KOPT-K1 (cell line): Measurements from ENCODE around the gene DAPK2.

Experiments
- H3K27ac ChIP-seq: fragments of 200-600 bp; sonication (generic); 2 replicates; pipeline ENCODE4 v1.5.1; 2016; ENCODE audit warnings: antibody characterized with exemption, mild to moderate bottlenecking, low read depth, low read length; ENCODE audit not compliant: poor library complexity, severe bottlenecking
- H3K36me3 ChIP-seq: fragments of 200-600 bp; sonication (generic); 2 replicates; pipeline ENCODE4 v1.5.1; 2017; ENCODE audit warnings: antibody characterized with exemption, mild to moderate bottlenecking, low read length, moderate library complexity; ENCODE audit not compliant: insufficient read depth
- H3K9me3 ChIP-seq: fragments of 200-600 bp; sonication (generic); 2 replicates; pipeline ENCODE4 v1.5.1; 2017; ENCODE audit warnings: antibody characterized with exemption, low read length, mild to moderate bottlenecking; ENCODE audit not compliant: insufficient read depth, poor library complexity, severe bottlenecking

DAPK2 gene

GRCh38 chr15:64000183-64000951 lies 45.9 kb downstream of the DAPK2 start:
- no peaks in the 10 kb centered on the region for H3K9me3 ChIP-seq
- no peak overlapping the region for H3K27ac ChIP-seq
- no peaks in the 10 kb centered on the region for H3K36me3 ChIP-seq

DNA sequence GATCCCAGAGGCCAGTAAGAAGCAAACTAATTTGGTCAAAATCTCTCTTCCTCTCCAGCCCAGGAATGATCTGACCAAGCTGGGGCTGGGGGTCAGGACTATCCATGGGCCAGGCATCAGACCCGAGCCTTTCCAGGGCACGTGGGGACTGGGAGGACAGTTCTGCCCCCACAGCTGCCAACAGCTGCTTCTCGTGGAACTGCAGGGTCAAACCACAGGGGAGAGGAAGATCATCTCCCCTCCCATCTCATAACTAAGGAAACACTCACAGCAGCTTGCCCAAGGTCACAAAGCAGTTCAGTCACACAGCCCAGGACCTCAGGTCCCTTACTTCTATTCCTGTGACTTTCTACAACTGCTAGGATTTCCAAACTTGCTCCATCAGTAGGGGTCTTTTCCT lies 47.1 kb downstream of the DAPK2 start:
- no peaks in the 10 kb centered on the region for H3K36me3 ChIP-seq
- no peak overlapping the region for H3K27ac ChIP-seq
- H3K9me3 ChIP-seq: no peaks in the 10 kb centered on the region

DNA sequence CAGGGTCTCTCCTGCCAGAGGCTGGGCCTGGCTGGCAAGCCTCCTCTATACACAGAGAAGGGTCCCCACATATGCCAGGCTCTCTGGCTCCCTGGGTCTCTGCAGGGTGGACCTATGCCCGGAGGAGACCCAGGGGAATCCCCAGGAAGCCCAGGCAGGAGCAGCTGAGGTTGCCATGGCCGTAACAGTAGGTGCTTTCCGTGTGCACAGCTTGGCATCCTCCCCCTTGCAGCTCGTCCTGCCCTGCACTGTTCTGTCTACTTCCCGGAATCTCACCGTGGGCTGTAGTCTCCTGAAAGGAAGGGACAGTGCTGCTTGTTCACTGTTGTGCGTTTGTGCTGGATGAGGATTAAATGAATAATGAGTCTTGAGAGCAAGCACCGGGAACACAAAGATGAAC lies 47.8 kb downstream of the DAPK2 start:
- no peaks in the 10 kb centered on the region for H3K9me3 ChIP-seq
- H3K36me3 ChIP-seq: no peaks in the 10 kb centered on the region
- no peak overlapping the region for H3K27ac ChIP-seq

GRCh38 chr15:63997715-63998442 lies 48.4 kb downstream of the DAPK2 start:
- Histone ChIP-seq H3K9me3 (no peaks in the 10 kb centered on the region), H3K27ac (no peak overlapping the region), H3K36me3 (no peaks in the 10 kb centered on the region)

DNA sequence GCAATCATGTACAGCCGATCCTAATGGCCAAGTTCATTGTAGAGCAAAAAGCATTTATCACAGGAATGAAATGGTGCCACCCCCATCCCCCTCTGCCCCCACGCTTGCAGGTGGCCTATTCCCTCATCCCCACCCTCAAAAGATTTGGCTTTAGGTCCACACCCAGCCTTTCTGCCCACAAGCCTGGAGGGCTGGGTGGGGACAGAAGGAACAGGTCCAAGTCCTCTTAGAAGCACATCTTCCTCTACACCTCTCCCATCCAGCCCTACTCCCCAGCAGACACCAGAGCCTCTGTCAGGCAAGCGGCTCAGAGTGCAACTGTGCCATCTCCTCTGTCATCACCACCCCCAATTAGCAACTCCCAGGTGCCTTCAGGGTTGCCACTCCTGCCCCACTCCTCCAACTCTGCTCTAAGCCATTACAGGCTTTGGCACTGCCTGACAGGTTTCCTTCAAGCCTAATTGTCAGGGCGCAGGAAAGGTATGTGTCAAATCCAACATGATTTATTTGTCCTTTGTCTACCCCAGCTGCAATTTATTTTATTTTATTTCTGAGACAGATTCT lies 49.4 kb downstream of the DAPK2 start:
- Histone ChIP-seq H3K36me3 (no peaks in the 10 kb centered on the region), H3K27ac (no peak overlapping the region), H3K9me3 (no peaks in the 10 kb centered on the region)

DNA sequence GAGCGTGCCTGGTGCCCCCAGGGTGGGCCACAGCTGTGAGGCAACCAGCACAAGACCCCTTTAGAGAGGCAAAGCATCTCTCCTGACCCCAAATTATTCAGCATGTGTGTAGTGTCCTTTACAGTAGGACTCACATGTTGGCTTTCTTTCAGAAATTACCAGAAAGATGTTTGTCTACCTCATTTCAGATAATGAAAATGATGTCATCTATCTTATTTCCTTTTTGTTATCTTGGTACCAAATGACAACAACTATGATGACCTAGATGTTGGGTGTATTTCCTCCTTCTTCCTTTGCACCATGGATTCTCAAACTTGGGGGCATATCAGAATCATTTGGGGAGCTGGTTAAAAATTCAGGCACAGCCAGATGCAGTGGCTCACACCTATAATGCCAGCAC lies 50.5 kb downstream of the DAPK2 start:
- H3K36me3 ChIP-seq: no peaks in the 10 kb centered on the region
- no peak overlapping the region for H3K27ac ChIP-seq

DNA sequence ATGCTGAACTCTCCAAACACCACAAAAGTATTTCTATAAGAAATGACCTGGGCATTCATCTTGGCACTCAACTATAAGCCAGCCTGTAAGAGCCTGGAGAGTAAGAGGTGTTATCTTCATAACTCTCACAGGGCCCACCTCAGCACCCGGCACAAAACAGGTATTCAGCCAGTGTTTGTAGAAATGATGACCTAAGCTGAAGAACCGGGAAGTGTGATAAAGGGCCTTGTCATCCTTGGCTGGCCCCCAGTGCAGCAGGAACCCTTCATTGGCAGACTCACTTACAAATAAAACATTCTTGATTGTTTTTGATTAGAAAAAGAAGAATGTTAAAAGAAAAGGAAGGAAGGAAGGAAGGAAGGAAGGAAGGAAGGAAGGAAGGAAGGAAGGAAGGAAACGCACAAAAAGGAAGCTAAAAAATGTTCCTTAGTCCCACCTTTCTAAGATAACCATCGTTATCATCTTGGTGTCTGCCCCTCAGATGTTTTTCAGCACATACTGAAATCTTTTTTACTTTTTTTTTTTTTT lies 52.1 kb downstream of the DAPK2 start:
- no peaks in the 10 kb centered on the region for H3K9me3 ChIP-seq
- H3K27ac ChIP-seq: no peak overlapping the region
- H3K36me3 ChIP-seq: no peaks in the 10 kb centered on the region

More for the DNA sequence above, 50.5 kb downstream of the DAPK2 start:
- no peaks in the 10 kb centered on the region for H3K9me3 ChIP-seq

GRCh38 chr15:63992300-63992699 lies 54.0 kb downstream of the DAPK2 start:
- Histone ChIP-seq H3K36me3 (no peaks in the 10 kb centered on the region), H3K9me3 (no peaks in the 10 kb centered on the region), H3K27ac (no peak overlapping the region)

DNA sequence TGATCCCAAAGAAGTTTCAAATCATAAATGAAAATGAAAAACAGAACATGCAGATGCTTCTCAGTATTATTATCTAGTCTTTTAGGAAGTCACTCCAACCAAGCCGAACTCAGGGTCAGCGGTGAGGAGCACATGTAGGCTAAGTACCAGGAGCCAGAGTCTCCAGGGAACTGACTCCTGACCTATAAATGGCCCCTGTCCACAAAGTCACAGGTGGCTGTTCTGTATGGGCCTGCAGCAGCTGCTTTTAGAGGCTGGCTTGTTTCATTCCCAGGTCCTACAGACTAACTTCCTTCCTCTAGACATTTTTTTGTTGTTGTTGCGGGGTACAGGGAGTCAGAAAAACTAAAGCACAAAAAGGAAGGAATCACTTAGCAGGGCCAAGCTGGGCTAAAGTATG lies 54.6 kb downstream of the DAPK2 start:
- no peak overlapping the region for H3K27ac ChIP-seq
- no peaks in the 10 kb centered on the region for H3K9me3 ChIP-seq

DNA sequence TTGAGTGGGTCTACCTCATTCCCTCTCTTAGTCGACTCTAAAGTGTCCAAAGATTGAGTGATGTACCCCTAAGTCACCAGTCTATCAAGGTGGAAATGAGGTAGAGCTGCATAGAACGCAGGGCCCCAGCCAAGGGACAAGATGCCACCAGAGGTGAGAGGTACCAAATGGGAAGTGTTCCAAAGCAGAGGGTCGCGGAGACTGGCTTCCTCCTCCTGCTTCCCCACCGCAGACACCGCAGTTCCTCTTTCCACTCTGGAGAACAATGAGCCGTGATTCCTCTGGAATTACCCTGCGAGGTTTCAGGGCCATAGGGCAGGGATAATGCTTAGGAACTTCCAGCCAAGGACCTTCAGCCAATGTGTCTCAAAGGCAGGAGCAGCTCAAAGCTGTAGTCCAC lies 55.8 kb downstream of the DAPK2 start:
- H3K27ac ChIP-seq: no peak overlapping the region
- no peaks in the 10 kb centered on the region for H3K36me3 ChIP-seq
- no peaks in the 10 kb centered on the region for H3K9me3 ChIP-seq

More for the DNA sequence above, 54.6 kb downstream of the DAPK2 start:
- H3K36me3 ChIP-seq: no peaks in the 10 kb centered on the region

- Histone ChIP-seq H3K27ac (no peak overlapping the region), H3K9me3 (no peaks in the 10 kb centered on the region), H3K36me3 (no peaks in the 10 kb centered on the region)
These were observed 58.4 kb downstream of the DAPK2 start for GRCh38 chr15:63987796-63988378.

GRCh38 chr15:63986751-63987341 lies 59.4 kb downstream of the DAPK2 start:
- Histone ChIP-seq H3K36me3 (no peaks in the 10 kb centered on the region), H3K27ac (no peak overlapping the region), H3K9me3 (no peaks in the 10 kb centered on the region)

- Histone ChIP-seq H3K27ac (no peak overlapping the region), H3K9me3 (no peaks in the 10 kb centered on the region), H3K36me3 (no peaks in the 10 kb centered on the region)
These were observed 60.1 kb downstream of the DAPK2 start for GRCh38 chr15:63986185-63986680.

GRCh38 chr15:63985221-63986184 lies 60.8 kb downstream of the DAPK2 start:
- Histone ChIP-seq H3K36me3 (no peaks in the 10 kb centered on the region), H3K27ac (no peak overlapping the region), H3K9me3 (no peaks in the 10 kb centered on the region)
